HepG2 (cell line): ENCODE results near the gene CAPN8.

Source experiments
- BRD4 ChIP-seq: sonication (generic); formaldehyde crosslinking; IDR thresholded peaks from 2 replicates; pipeline ENCODE4 v1.4.0; 2020; ENCODE audit warnings: missing genetic modification reagents
- NFE2 ChIP-seq: sonication (generic); formaldehyde crosslinking; IDR thresholded peaks from 2 replicates; pipeline ENCODE4 v1.4.0; 2020; ENCODE audit warnings: missing genetic modification reagents

DNA sequence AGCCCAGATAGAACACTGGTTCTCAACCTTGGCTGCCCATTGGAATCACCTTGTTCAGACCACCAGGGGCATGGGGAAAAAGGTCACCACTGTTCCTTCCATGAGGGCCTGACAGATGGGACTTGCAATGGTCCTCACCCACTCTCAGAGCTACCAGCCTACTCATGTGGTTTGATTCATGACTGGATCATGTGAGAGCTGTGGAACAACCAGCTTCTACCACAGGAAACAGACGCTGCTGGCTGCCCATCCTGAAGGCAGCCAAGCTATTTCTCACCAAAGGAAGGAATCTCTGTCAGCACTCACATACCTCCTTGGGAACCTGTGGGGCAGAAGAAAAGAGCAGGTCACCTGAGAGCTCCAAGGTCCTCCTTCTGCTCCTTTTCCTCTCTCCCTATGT lies 53.6 kb downstream of the CAPN8 start:
- TF ChIP-seq NFE2 (CRISPR knock-in tag), result no peak
- TF ChIP-seq BRD4 (CRISPR knock-in tag), result no peak
